Endodermal cell (in vitro differentiated cells): ENCODE data around the gene PIBF1. TPM values are rescaled to one million over a fixed set of nuclear protein-coding genes. Genes with fewer than 3 reads are reported as not detected.

Experiments
- DNase-seq: peaks from one replicate; pipeline ENCODE4 v3.0.0-alpha.2; 2017
- H3K27ac ChIP-seq: 2 replicates; pipeline ENCODE4 v1.5.1; 2013; ENCODE audit warnings: mild to moderate bottlenecking, low read depth, low read length, moderate library complexity
- H3K27me3 ChIP-seq: 2 replicates; pipeline ENCODE4 v1.6.1; 2013; ENCODE audit warnings: mild to moderate bottlenecking, low read length, moderate library complexity; ENCODE audit not compliant: insufficient read depth, control insufficient read depth, poor library complexity, severe bottlenecking
- H3K36me3 ChIP-seq: 2 replicates; pipeline ENCODE4 v1.7.0; 2013; ENCODE audit warnings: mild to moderate bottlenecking, low read length, moderate library complexity; ENCODE audit not compliant: control insufficient read depth, insufficient read depth
- H3K4me1 ChIP-seq: one replicate; pipeline ENCODE4 v1.7.0; 2013; ENCODE audit warnings: low read length; ENCODE audit not compliant: control insufficient read depth, insufficient read depth
- H3K4me3 ChIP-seq: 2 replicates; pipeline ENCODE4 v1.5.1; 2013; ENCODE audit warnings: mild to moderate bottlenecking, low read length, moderate library complexity
- H3K9ac ChIP-seq: 2 replicates; pipeline ENCODE4 v1.6.1; 2013; ENCODE audit warnings: mild to moderate bottlenecking, low read length, moderate library complexity; ENCODE audit not compliant: poor library complexity, severe bottlenecking; ENCODE audit errors: extremely low read depth
- H3K9me3 ChIP-seq: 2 replicates; pipeline ENCODE4 v1.6.1; 2013; ENCODE audit warnings: mild to moderate bottlenecking, low read length, moderate library complexity; ENCODE audit not compliant: control insufficient read depth
- H3K27ac Mint-ChIP-seq: 2 replicates; pipeline ENCODE4 v1.8.0; 2020; ENCODE audit warnings: mixed read lengths
- H3K27me3 Mint-ChIP-seq: 2 replicates; pipeline ENCODE4 v1.8.0; 2021; ENCODE audit warnings: mild to moderate bottlenecking, mixed read lengths; ENCODE audit not compliant: insufficient read depth
- H3K36me3 Mint-ChIP-seq: 2 replicates; pipeline ENCODE4 v1.8.0; 2020; ENCODE audit warnings: low read depth, mixed read lengths
- H3K4me1 Mint-ChIP-seq: 2 replicates; pipeline ENCODE4 v1.8.0; 2020; ENCODE audit warnings: mixed read lengths
- H3K4me3 Mint-ChIP-seq: 2 replicates; pipeline ENCODE4 v1.8.0; 2020; ENCODE audit warnings: mild to moderate bottlenecking, moderate library complexity, mixed read lengths
- H3K9me3 Mint-ChIP-seq: 2 replicates; pipeline ENCODE4 v1.8.0; 2020; ENCODE audit warnings: mild to moderate bottlenecking, mixed read lengths
- WGBS, 2 experiments: methylation state at CpG; one replicate each; pipeline versions ENCODE4 v1.1.5 to v1.1.7; 2013; ENCODE audit warnings: missing lambda C conversion rate in 2 of 2, mixed read lengths in 1 of 2; ENCODE audit not compliant: insufficient coverage in 1 of 2, insufficient read length in 1 of 2; 5-methylcytosine and 5-hydroxymethylcytosine counted together
- total RNA-seq, 2 donors: library from RNA; stranded (reverse); fragmentation: NEBNext Ultra II Directional in 1 of 2; extraction: Animal tissue kit (Norgen Biotek cat#: 25700) in 1 of 2; gene quantifications; 2 replicates in 1 of 2; 3 replicates in 1 of 2; pipeline ENCODE4 v1.2.1, GENCODE V29; 2021
- TF ChIP-seq, protein P1 (sequence below): fragments of 200-600 bp; sonication (generic); conservative IDR thresholded peaks from 2 replicates; pipeline ENCODE4 v1.5.0; 2021; ENCODE audit warnings: antibody characterized with exemption, mild to moderate bottlenecking

Gene PIBF1
- total RNA-seq, 2 donors from 2014 or later = 25.6 to 35.2 TPM

DNA sequence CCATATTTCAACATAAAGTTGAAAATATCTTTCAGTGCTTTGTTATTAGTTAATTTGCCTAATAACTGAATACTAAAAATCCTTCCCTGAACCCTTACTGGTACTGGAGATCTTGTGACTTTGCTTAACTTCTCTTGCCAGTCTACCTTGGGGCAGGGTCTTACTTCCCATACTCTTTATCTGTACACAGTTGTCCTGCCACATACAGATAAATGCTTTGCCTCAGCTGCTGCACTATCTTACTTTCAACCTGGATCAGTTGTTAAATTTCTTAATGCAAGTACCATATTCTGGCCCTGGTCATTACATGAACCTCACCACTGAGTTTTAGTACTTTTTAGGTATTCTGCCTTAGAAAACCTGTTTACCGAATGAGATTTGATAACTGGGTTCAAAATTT lies 107.6 kb downstream of the PIBF1 start:
- TF ChIP-seq, protein P1, sequence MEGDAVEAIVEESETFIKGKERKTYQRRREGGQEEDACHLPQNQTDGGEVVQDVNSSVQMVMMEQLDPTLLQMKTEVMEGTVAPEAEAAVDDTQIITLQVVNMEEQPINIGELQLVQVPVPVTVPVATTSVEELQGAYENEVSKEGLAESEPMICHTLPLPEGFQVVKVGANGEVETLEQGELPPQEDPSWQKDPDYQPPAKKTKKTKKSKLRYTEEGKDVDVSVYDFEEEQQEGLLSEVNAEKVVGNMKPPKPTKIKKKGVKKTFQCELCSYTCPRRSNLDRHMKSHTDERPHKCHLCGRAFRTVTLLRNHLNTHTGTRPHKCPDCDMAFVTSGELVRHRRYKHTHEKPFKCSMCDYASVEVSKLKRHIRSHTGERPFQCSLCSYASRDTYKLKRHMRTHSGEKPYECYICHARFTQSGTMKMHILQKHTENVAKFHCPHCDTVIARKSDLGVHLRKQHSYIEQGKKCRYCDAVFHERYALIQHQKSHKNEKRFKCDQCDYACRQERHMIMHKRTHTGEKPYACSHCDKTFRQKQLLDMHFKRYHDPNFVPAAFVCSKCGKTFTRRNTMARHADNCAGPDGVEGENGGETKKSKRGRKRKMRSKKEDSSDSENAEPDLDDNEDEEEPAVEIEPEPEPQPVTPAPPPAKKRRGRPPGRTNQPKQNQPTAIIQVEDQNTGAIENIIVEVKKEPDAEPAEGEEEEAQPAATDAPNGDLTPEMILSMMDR = no peak
- Histone ChIP-seq H3K27me3 (no peaks in the 10 kb centered on the region), H3K27ac (no peak overlapping the region), H3K9ac (no peak overlapping the region), H3K4me1 (no peaks in the 10 kb centered on the region), H3K36me3 (no peaks in the 10 kb centered on the region), H3K9me3 (no peaks in the 10 kb centered on the region), H3K4me3 (no peak overlapping the region)
- DNase-seq = no peak
- Mint-ChIP-seq H3K36me3 (no peaks in the 10 kb centered on the region), H3K4me3 (no peak overlapping the region), H3K27ac (no peak overlapping the region), H3K4me1 (peaks cover 5% of the 10 kb centered on the region), H3K27me3 (no peaks in the 10 kb centered on the region), H3K9me3 (no peaks in the 10 kb centered on the region)
- 100% methylated on average over 1 of the region's 1 CpG; no CpG with 5 or more reads in 1 of the 2 experiments for WGBS, 2 experiments

DNA sequence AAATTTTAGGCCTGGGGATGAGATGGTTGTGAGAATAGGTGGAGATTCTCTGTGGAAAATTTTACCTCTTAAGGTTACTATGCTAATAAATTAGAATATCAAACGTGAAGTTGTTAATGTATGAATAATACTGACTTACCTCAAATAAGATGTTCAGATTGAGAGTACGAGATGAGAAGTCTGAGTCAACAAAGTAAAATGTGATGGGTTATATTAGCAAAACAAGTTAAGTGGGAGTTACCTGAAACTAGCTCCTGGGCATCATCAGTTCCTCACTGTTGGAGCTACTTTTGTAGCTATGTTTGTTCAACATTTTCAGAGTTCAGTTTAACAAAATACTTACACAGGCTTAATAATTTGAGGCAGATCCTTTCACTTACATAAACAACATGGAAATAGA lies 108.6 kb downstream of the PIBF1 start:
- no peak overlapping the region for H3K27ac ChIP-seq
- 76 to 89% methylated on average over 2 of the region's 2 CpGs for WGBS, 2 experiments
- H3K4me3 Mint-ChIP-seq = no peak overlapping the region
- TF ChIP-seq, protein P1 = no peak
- H3K27me3 ChIP-seq = no peaks in the 10 kb centered on the region
- H3K9me3 Mint-ChIP-seq = no peaks in the 10 kb centered on the region
- DNase-seq = no peak
- H3K36me3 ChIP-seq = peaks cover under 1% of the 10 kb centered on the region
- H3K4me1 ChIP-seq = no peaks in the 10 kb centered on the region
- no peak overlapping the region for H3K27ac Mint-ChIP-seq
- no peaks in the 10 kb centered on the region for H3K27me3 Mint-ChIP-seq
- peaks cover 5% of the 10 kb centered on the region for H3K4me1 Mint-ChIP-seq
- H3K4me3 ChIP-seq = no peak overlapping the region
- H3K9ac ChIP-seq = no peak overlapping the region
- H3K9me3 ChIP-seq = peaks cover under 1% of the 10 kb centered on the region
- H3K36me3 Mint-ChIP-seq = peaks cover 3% of the 10 kb centered on the region

DNA sequence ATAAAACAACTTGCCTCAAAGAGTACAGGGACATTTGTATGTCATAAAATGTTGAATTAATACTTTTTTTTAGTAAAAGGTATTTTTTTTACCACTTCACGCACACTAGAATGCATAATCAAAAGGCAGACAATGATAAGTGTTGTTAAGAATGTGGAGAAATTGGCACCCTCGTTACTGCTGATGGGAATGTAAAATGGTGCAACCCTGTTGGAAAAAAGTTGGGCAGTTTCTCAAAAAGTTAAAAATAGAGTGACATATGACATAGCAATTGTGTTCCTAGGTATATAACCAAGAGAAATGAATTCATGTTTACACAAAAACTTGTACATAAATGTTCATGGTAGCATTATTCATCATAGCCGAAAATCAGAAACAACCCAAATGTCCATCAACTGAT lies 109.5 kb downstream of the PIBF1 start:
- no peak overlapping the region for H3K4me3 Mint-ChIP-seq
- H3K36me3 Mint-ChIP-seq = peaks cover 11% of the 10 kb centered on the region
- no peak overlapping the region for H3K27ac ChIP-seq
- no peak for DNase-seq
- peaks cover 5% of the 10 kb centered on the region for H3K4me1 Mint-ChIP-seq
- 100% methylated on average over 1 to 2 of the region's 3 CpGs for WGBS, 2 experiments
- H3K27ac Mint-ChIP-seq = no peak overlapping the region
- H3K9ac ChIP-seq = no peak overlapping the region
- H3K4me1 ChIP-seq = no peaks in the 10 kb centered on the region
- H3K9me3 ChIP-seq = peaks cover 10% of the 10 kb centered on the region
- peaks cover 4% of the 10 kb centered on the region for H3K9me3 Mint-ChIP-seq
- TF ChIP-seq, protein P1 = no peak
- no peak overlapping the region for H3K4me3 ChIP-seq
- no peaks in the 10 kb centered on the region for H3K27me3 ChIP-seq
- H3K36me3 ChIP-seq = peaks cover 10% of the 10 kb centered on the region
- H3K27me3 Mint-ChIP-seq = no peaks in the 10 kb centered on the region
